Measurements from ENCODE around the gene COA5. TPM values are rescaled to one million over a fixed set of nuclear protein-coding genes. Genes with fewer than 3 reads are reported as not detected.

COA5 gene
- polyA plus RNA-seq, 1 of the 3 experiments (the other 2 are of a cell fraction) = 40.3 TPM

GRCh38 chr2:98615481-98615880 lies 7.2 kb upstream of the COA5 start:
- H3K27me3 ChIP-seq (ENCODE audit: insufficient read depth) = no peaks in the 10 kb centered on the region
- H3K9me3 ChIP-seq = no peaks in the 10 kb centered on the region
- H3K4me3 ChIP-seq (ENCODE audit: low read depth in 2 of 2, low read length in 1 of 2) = no peak overlapping the region
- ChIA-PET CTCF (no interaction called here), POLR2A (no interaction called here)
- no peak overlapping the region for H3K9ac ChIP-seq
- no peak overlapping the region for H3K27ac ChIP-seq (ENCODE audit: low read depth in 2 of 2, low read length in 1 of 2)
- no peak overlapping the region for H2AFZ ChIP-seq (ENCODE audit: low read depth)
- H4K20me1 ChIP-seq (ENCODE audit: insufficient read depth) = no peaks in the 10 kb centered on the region
- WGBS (ENCODE audit: low lambda C conversion rate) = 92% methylated on average over 5 of the region's 5 CpGs
- DNase-seq = no peak
- peaks cover 0 to 5% of the 10 kb centered on the region in 2 experiments; a peak in 3 of 4 replicates for H3K4me1 ChIP-seq (ENCODE audit: control insufficient read depth in 1 of 2, insufficient read depth in 2 of 2, low read depth in 1 of 2, low read length in 1 of 2)
- peaks cover 64 to 83% of the 10 kb centered on the region in 2 experiments for H3K36me3 ChIP-seq (replicated peaks in 1 of 2; ENCODE audit: control insufficient read depth in 1 of 2, insufficient read depth in 2 of 2, low read length in 1 of 2)
- no peaks in the 10 kb centered on the region for H3K9me2 ChIP-seq
- TF ChIP-seq CTCF (IDR thresholded peaks at IDR 0.05) = peak; percentile 16; the same call in 1 of the 2 replicates
- TF ChIP-seq MXI1 (IDR thresholded peaks at IDR 0.05; ENCODE audit: low read depth, low read length) = no peak
- H3F3A ChIP-seq (replicated peaks; ENCODE audit: insufficient read depth) = no peaks in the 10 kb centered on the region
- peaks cover 12% of the 10 kb centered on the region for H3K79me2 ChIP-seq (ENCODE audit: insufficient read depth)
- H3K4me2 ChIP-seq = no peak overlapping the region

- Histone ChIP-seq H3K9me2 (no peaks in the 10 kb centered on the region), H3K27me3 (ENCODE audit: insufficient read depth) (no peaks in the 10 kb centered on the region), H3K4me2 (no peak overlapping the region), H3F3A (replicated peaks; ENCODE audit: insufficient read depth) (no peaks in the 10 kb centered on the region), H3K4me1 (ENCODE audit: control insufficient read depth in 1 of 2, insufficient read depth in 2 of 2, low read depth in 1 of 2, low read length in 1 of 2) (peaks cover 0 to 18% of the 10 kb centered on the region in 2 experiments; a peak in 3 of 4 replicates), H3K36me3 (replicated peaks in 1 of 2; ENCODE audit: control insufficient read depth in 1 of 2, insufficient read depth in 2 of 2, low read length in 1 of 2) (peaks cover 69 to 85% of the 10 kb centered on the region in 2 experiments), H2AFZ (ENCODE audit: low read depth) (no peak overlapping the region), H3K27ac (ENCODE audit: low read depth in 2 of 2, low read length in 1 of 2) (no peak overlapping the region), H3K4me3 (ENCODE audit: low read depth in 2 of 2, low read length in 1 of 2) (no peak overlapping the region), H3K9ac (no peak overlapping the region), H4K20me1 (ENCODE audit: insufficient read depth) (no peaks in the 10 kb centered on the region), H3K79me2 (ENCODE audit: insufficient read depth) (peaks cover 25% of the 10 kb centered on the region), H3K9me3 (no peaks in the 10 kb centered on the region)
- 98% methylated on average over 9 of the region's 9 CpGs for WGBS (ENCODE audit: low lambda C conversion rate)
- DNase-seq = no peak
- POLR2A ChIA-PET = no interaction called here
- CTCF ChIA-PET = interaction anchor here (0.9 kb wide), 1 partner anchor 12 kb away, joined by 3 read pairs; no protein-coding TSS in a partner anchor
- no peak for TF ChIP-seq TEAD4 (IDR thresholded peaks at IDR 0.05; ENCODE audit: borderline replicate concordance, insufficient read depth)
- TF ChIP-seq SMC3 (IDR thresholded peaks at IDR 0.05; ENCODE audit: low read depth, low read length) = no peak
- no peak for TF ChIP-seq FOXJ3 (CRISPR knock-in tag; IDR thresholded peaks at IDR 0.05)
- TF ChIP-seq FOXM1 (IDR thresholded peaks at IDR 0.05; ENCODE audit: low read depth) = no peak
- no peak for TF ChIP-seq EZH2phosphoT487 (IDR thresholded peaks at IDR 0.05; ENCODE audit: borderline replicate concordance, low read depth)
- no peak for TF ChIP-seq RCOR1 (IDR thresholded peaks at IDR 0.05; ENCODE audit: low read length)
- no peak for TF ChIP-seq USF1 (IDR thresholded peaks at IDR 0.05; ENCODE audit: borderline replicate concordance, low read depth)
- TF ChIP-seq GATA2 (CRISPR knock-in tag; IDR thresholded peaks at IDR 0.05) = no peak
- no peak for TF ChIP-seq REST (IDR thresholded peaks at IDR 0.05; ENCODE audit: low read depth, low read length)
- TF ChIP-seq ELF1 (IDR thresholded peaks at IDR 0.05) = no peak
- TF ChIP-seq YY1 (IDR thresholded peaks at IDR 0.05; ENCODE audit: low read depth) = no peak
- no peak for TF ChIP-seq FOSL2 (IDR thresholded peaks at IDR 0.05; ENCODE audit: borderline replicate concordance, low read depth)
- no peak for TF ChIP-seq CTCF (IDR thresholded peaks at IDR 0.05)
- no peak for TF ChIP-seq PBX3 (IDR thresholded peaks at IDR 0.05)
- no peak for TF ChIP-seq NFIC (IDR thresholded peaks at IDR 0.05; ENCODE audit: borderline replicate concordance)
- TF ChIP-seq RFX5 (IDR thresholded peaks at IDR 0.05; ENCODE audit: low read length) = no peak
These were observed 5.9 kb upstream of the COA5 start for GRCh38 chr2:98614024-98614739.
